HG03060 (cell line): ENCODE results near the gene IGLL1.
"Not testable (repeated sequence)": the region's sequence is repeated elsewhere in the genome, so short reads cannot be mapped to it uniquely, and the experiment has no call there.

Source experiments
- ATAC-seq: cut with Tn5 transposase; IDR thresholded peaks from one replicate; pipeline ENCODE4 v1.9.1; 2021; ENCODE audit warnings: low read depth, moderate number of reproducible peaks; ENCODE audit not compliant: unreplicated experiment

The IGLL1 gene

GRCh38 chr22:23543506-23544000 lies 36.5 kb downstream of the IGLL1 start:
- not testable (repeated sequence) for ATAC-seq

DNA sequence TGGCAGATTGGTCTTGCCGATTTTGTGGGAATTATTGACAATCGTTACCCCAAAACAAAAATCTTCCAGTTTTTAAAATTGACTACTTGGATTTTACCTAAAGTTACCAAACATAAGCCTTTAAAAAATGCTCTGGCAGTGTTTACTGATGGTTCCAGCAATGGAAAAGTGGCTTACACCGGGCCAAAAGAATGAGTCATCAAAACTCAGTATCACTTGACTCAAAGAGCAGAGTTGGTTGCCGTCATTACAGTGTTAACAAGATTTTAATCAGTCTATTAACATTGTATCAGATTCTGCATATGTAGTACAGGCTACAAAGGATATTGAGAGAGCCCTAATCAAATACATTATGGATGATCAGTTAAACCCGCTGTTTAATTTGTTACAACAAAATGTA lies 37.2 kb downstream of the IGLL1 start:
- ATAC-seq: no peak

GRCh38 chr22:23542391-23542790 lies 37.7 kb downstream of the IGLL1 start:
- not testable (repeated sequence) for ATAC-seq

GRCh38 chr22:23541849-23542281 lies 38.2 kb downstream of the IGLL1 start:
- not testable (repeated sequence) for ATAC-seq

GRCh38 chr22:23540837-23541236 lies 39.3 kb downstream of the IGLL1 start:
- not testable (repeated sequence) for ATAC-seq

- not testable (repeated sequence) for ATAC-seq
Measured at GRCh38 chr22:23539839-23540198, 40.3 kb downstream of the IGLL1 start.

- no peak for ATAC-seq
Measured at GRCh38 chr22:23539135-23539838, 40.8 kb downstream of the IGLL1 start.

GRCh38 chr22:23538696-23539030 lies 41.4 kb downstream of the IGLL1 start:
- ATAC-seq: not testable (repeated sequence)

DNA sequence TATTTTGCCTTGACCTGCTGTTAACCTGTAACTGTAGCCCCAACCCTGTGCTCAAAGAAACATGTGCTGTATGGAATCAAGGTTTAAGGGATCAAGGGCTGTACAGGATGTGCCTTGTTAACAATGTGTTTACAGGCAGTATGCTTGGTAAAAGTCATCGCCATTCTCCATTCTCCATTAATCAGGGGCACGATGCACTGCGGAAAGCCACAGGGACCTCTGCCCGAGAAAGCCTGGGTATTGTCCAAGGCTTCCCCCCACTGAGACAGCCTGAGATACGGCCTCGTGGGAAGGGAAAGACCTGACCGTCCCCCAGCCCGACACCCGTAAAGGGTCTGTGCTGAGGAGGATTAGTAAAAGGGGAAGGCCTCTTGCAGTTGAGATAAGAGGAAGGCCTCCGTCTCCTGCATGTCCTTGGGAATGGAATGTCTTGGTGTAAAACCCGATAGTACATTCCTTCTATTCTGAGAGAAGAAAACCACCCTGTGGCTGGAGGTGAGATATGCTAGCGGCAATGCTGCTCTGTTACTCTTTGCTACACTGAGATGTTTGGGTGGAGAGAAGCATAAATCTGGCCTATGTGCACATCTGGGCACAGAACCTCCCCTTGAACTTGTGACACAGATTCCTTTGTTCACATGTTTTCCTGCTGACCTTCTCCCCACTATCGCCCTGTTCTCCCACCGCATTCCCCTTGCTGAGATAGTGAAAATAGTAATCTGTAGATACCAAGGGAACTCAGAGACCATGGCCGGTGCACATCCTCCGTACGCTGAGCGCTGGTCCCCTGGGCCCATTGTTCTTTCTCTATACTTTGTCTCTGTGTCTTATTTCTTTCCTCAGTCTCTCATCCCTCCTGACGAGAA lies 42.0 kb downstream of the IGLL1 start:
- ATAC-seq: not testable (repeated sequence)

DNA sequence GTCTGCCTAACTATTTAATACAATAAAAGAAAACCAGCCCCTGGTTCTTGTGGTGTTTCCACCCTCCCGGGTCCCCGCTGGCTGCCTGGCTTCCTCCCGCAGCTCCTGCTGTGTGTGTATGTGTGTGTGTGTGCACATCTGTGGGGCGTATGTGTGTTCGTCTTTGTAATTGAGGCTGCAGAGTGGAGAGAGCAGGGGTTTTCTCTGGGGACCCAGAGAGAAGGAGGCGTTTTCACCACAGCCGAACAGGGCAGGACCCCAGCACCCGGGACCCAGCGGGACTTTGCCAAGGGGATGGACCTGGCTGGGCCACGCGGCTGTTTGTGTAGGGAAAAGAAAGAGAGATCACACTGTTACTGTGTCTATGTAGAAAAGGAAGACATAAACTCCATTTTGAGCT lies 42.7 kb downstream of the IGLL1 start:
- ATAC-seq: no peak

- ATAC-seq: no peak
Measured at GRCh38 chr22:23536821-23537345, 43.2 kb downstream of the IGLL1 start.

- ATAC-seq: not testable (repeated sequence)
Measured at GRCh38 chr22:23535790-23536661, 44.1 kb downstream of the IGLL1 start.

- ATAC-seq: no peak
Measured at GRCh38 chr22:23534851-23535717, 45.0 kb downstream of the IGLL1 start.

DNA sequence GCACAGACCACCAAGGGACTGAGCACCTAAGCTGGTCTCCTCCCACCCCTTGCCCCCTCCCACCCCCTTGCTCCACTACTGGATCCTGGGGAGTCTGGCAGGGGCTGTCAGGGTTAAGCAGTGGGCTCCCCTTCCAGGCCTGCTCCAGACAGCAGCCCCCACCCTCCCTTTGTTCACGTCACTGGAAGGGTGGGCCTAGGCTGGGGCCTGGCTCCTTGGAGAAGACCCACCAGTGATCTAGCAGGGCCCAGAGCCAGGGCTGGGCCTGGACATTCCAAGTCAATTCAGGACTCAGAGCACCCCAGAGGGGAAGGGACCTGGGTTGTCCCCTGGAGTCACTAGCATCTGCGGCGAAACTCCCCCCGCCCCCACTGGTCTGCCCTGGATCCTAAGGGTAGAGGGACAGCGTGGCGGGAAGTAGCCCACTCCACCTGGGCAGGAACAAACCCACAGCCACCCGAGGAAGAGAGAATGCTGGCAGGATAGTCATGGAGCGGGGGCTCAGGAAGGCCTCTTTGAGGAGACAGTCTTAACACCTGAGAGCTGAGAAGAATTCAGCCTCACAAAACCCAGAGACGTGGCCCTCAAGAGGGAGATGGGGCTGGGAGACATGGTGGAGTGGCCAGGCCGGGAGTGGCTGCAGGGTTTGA lies 45.8 kb downstream of the IGLL1 start:
- no peak for ATAC-seq

- ATAC-seq: no peak
Measured at GRCh38 chr22:23533771-23534191, 46.3 kb downstream of the IGLL1 start.

DNA sequence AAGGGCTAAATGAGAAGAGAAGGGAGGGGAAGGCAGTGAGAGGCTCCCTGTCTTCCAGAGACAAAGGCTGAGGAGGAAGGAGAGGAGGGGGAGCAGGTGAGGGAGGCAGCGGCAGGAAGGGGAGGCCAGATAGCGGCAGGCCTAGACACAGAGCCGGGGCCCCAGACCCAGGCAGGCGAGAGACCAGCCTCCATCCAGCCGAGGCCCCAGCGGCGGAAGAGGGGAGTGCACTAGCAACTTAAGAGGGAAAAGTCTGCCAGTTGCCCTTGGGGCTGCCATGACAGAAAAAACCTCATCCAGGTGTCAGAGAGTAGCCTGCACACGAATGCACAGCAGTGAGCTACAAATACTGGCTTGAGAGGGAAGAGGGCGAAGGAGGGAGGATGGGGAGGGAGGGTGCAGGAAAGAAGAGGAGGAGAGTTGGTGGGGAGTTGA lies 46.7 kb downstream of the IGLL1 start:
- no peak for ATAC-seq

GRCh38 chr22:23532731-23533130 lies 47.4 kb downstream of the IGLL1 start:
- ATAC-seq: no peak

DNA sequence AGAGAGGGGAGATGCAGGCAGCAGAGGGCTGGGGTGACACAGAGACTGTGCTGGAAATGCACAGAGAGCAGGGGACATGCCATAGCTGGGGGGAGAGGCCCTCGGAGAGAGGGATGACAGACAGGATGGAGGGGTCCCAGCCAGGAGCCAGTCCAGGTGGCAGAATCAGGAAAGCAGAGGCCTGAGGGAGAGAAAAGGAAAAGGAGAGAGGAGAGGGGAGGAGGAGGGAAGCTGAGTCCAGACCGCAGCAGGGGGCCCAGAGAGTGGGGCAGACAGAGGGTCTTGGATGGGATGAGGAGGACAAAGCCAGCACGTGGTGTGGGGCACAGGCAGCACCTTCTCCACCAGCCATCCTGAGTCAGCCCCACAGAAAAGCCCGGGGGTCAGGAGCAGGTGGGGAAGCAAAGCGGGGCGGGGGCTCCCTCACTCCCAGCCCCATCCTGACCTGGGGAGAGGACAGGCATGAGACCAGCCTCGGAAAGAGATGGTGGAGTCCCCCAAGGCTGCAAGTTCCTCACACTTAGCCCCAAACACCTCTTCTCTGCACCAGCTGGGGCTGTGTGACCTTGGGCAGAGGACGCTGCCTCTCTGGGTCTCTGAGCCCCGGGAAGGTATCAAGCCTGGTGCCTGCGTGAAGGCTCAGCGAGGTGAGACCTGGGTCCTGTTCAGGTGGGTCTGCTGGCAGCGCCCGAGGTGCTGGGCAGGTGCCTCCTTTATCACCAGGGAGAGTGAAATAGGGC lies 48.0 kb downstream of the IGLL1 start:
- ATAC-seq: no peak
